Stimulated activated effector memory CD8-positive, alpha-beta T cell treated with anti-CD3 and anti-CD28 coated beads, Interleukin-12 subunit alpha, Interleukin-12 subunit beta, amount 100 ng/mL, for 72 hours (primary cell): Measurements from ENCODE around the gene ADAMTSL4.
A peak's percentile ranks its signal among the peaks of the same experiment; 100 is the strongest.
"Not testable (repeated sequence)": the region's sequence is repeated elsewhere in the genome, so short reads cannot be mapped to it uniquely, and the experiment has no call there.

ENCODE experiments used
- ATAC-seq: fragments of 150-1000 bp; cut with Tn5 transposase; 2 replicates; pipeline ENCODE4 v1.10.0; 2021
- DNase-seq, 2 donors: peaks; one replicate each; pipeline ENCODE4 v3.0.0; 2021 to 2022; ENCODE audit warnings: low spot score in 2 of 2
- H3K27ac Mint-ChIP-seq: one replicate; pipeline ENCODE4 v1.8.0; 2022; ENCODE audit warnings: mild to moderate bottlenecking, mixed read lengths
- H3K36me3 Mint-ChIP-seq: one replicate; pipeline ENCODE4 v1.8.0; 2022; ENCODE audit warnings: mild to moderate bottlenecking, mixed read lengths
- H3K4me1 Mint-ChIP-seq: one replicate; pipeline ENCODE4 v1.8.0; 2022; ENCODE audit warnings: mixed read lengths
- H3K4me3 Mint-ChIP-seq: one replicate; pipeline ENCODE4 v1.8.0; 2022; ENCODE audit warnings: mild to moderate bottlenecking, mixed read lengths
- H3K9me3 Mint-ChIP-seq: one replicate; pipeline ENCODE4 v1.8.0; 2022; ENCODE audit warnings: mixed read lengths

The ADAMTSL4 gene

DNA sequence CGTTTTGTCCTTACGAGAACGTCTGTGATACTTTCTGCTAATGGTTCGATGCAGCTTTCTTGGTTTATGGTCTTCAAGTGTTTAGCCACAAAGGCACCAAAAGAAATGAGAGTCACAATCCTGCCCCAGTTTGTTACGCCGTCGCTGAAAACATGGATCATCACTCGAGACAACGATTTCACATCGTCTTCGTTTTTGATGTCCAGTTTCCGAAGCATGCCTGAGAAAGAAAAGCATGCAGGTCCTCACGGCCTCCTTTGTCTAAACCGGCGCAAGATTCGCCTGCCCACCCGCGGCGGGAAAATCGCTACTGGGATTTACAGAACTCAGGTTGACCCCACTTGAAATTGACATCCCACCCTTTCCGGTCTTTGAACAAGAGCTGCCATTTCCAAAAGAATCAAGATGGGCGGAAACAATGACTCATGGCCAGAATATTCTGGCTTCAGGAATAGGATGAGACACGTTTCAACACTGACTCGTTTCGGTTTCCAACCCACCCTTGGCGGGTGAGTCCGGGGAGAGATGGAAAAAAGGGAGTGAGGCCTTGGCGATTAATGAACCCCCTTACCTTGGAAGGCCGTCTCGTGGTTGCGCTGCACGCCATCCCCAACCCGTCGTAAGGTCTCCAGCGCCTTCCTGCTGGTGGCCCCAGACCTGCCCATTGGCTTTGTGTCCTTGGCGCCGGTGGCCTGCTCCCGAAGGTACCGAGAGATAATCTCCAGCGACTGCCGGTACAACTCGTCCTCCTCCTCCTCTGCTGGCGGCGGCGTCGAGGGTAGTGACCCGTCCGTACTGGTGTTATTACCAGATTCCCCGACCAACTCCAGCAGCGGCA is 29.3 kb downstream of the ADAMTSL4 start:
- DNase-seq (peak; percentile 45 to 83), ATAC-seq (peak; percentile 1)
- Mint-ChIP-seq H3K36me3 (peaks cover 75% of the 10 kb centered on the region), H3K27ac (peak overlapping the region; percentile 98), H3K4me1 (peaks cover 30% of the 10 kb centered on the region), H3K4me3 (peak overlapping the region; percentile 88), H3K9me3 (no peaks in the 10 kb centered on the region)

DNA sequence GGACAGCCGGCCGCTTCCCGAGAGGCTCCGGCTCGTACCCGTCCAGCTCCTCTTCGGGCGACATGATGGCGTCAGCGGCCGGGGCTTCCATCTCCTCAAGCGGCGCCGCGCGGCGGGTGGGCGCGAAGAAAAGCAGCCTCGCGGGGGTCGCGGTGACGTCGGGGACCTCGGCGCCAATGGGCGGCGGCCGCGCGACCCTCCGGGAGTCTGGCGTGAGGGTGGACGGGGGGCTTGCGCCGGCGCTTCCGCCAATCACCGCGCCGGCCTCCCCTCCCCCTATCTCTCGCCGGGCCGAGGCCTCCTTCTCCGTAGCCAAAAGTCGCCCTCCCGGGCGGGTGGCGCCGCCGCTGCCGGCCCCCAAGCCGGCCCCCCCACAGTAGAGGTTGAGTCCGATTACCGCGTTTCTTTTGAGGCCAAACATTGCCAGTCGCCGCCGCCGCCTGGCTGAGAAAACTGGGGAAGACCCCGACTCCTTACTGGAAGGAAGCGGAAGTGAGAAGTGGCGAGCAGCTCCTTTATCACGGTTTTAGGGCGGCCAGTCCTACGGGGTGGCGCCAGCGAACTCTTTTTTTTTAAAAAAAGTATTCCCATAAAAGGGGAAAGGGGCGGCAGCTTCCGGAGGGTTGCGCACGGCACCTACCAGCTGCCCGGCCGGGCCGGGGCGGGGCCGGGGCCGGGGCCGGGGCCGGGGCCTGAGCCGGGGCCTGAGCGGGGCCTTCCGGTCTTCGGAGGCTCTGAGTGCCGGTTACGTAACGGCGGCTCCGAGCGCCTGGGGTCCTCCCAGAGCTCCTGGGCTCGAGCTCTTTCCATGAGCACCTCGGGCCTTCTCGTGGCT is 30.1 kb downstream of the ADAMTSL4 start, which contains the start of gene MCL1:
Gene MCL1, minus strand, starts transcription at position 501 of the 835 bp plus-strand sequence. Its CDS starts 80 bp downstream, at position 421.
- Mint-ChIP-seq H3K4me1 (peaks cover 29% of the 10 kb centered on the region), H3K27ac (peak within 1 kb of the TSS; percentile 98), H3K9me3 (no peaks in the 10 kb centered on the region), H3K4me3 (peak within 1 kb of the TSS; percentile 88), H3K36me3 (peaks cover 67% of the 10 kb centered on the region)
- DNase-seq (peak; percentile 74 to 96), ATAC-seq (peak; percentile 90)

DNA sequence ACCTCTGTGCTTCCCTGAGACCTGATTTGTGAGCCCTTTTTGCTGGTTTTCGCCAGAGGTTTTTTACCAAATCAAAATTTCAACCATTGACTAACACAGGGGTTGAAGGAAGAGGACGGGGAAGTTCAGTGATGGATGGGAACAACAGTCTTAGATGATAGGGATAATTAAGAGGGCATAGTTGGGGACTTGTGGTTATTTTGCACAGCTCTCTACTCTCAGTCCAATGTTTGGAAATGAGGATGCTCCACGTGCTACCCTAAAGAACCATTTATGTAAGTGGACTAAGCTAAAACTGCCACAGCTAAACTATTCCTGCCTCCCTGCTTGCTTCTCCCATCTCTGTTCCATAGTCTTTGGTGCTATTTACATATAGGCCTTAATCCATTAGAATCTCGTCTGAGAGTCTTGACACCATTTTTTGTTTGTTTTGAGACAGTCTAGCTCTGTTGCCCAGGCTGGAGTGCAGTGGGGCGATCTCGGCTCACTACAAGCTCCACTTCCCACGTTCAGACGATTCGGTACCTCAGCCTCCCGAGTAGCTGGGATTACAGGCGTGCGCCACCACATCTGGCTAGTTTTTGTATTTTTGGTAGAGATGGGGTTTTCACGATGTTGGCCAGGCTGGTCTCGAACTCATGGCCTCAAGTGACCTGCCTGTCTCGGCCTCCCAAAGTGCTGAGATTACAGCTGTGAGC is 30.9 kb downstream of the ADAMTSL4 start:
- H3K27ac Mint-ChIP-seq = peak overlapping the region; percentile 98
- peak in 1 of 2 donors; percentile 54 for DNase-seq
- H3K36me3 Mint-ChIP-seq = peaks cover 59% of the 10 kb centered on the region
- ATAC-seq = no peak
- H3K4me3 Mint-ChIP-seq = peak overlapping the region; percentile 88
- H3K9me3 Mint-ChIP-seq = no peaks in the 10 kb centered on the region
- H3K4me1 Mint-ChIP-seq = peaks cover 22% of the 10 kb centered on the region

DNA sequence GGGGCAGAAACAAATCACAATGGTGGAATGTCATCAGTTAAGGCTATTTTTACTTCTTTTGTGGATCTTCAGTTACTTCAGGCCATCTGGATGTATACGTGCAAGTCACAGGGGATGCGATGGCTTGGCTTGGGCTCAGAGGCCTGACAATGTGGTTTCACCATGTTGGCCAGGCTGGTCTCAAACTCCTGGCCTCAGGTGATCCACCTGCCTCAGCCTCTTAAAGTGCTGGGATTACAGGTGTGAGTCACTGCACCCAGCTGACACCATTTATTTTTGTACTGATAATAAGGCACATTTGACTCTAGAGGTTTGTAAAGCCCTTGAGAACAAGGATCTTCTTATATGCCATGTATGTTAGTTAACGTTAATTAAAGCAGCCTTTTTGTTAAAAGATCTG is 31.8 kb downstream of the ADAMTSL4 start:
- Mint-ChIP-seq H3K4me1 (peaks cover 13% of the 10 kb centered on the region), H3K36me3 (peaks cover 50% of the 10 kb centered on the region), H3K4me3 (peak overlapping the region; percentile 88), H3K27ac (peak overlapping the region; percentile 98)
- DNase-seq, ATAC-seq, H3K9me3 Mint-ChIP-seq: not testable (repeated sequence)

DNA sequence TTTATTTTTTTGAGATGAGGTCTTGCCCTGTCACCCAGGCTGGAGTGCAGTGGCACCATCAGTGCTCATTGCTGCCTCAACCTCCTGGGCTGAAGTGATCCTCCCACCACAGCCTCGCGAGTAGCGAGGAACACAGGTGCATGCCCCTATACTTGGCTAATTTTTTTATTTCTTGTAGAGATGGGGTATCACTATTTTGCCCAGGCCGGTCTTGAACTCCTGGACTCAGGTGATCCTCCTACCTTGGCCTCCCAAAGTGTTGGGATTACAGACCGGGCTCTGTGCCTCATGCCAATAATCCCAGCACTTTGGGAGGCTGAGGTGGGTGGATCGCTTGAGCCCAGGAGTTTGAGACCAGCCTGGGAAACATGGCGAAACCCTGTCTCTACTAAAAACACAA is 32.2 kb downstream of the ADAMTSL4 start:
- DNase-seq, H3K27ac Mint-ChIP-seq, H3K9me3 Mint-ChIP-seq, ATAC-seq, H3K4me3 Mint-ChIP-seq: not testable (repeated sequence)
- H3K4me1 Mint-ChIP-seq = peaks cover 10% of the 10 kb centered on the region
- peaks cover 46% of the 10 kb centered on the region for H3K36me3 Mint-ChIP-seq

DNA sequence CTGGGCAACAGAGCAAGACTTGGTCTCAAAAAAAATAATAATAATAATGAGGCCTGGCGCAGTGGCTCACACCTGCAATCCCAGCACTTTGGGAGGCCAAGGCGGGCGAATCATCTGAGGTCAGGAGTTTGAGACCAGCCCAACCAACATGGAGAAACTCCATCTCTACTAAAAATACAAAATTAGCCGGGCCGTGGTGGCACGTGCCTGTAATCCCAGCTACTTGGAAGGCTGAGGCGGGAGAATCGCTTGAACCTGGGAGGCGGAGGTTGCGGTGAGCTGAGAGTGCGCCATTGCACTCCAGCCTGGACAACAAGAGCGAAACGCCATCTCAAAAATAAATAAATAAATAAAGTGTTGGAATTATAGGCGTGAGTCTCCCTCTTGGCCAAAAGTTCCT is 32.8 kb downstream of the ADAMTSL4 start:
- ATAC-seq, DNase-seq, H3K27ac Mint-ChIP-seq, H3K4me3 Mint-ChIP-seq, H3K9me3 Mint-ChIP-seq: not testable (repeated sequence)
- Mint-ChIP-seq H3K4me1 (peaks cover 10% of the 10 kb centered on the region), H3K36me3 (peaks cover 40% of the 10 kb centered on the region)

DNA sequence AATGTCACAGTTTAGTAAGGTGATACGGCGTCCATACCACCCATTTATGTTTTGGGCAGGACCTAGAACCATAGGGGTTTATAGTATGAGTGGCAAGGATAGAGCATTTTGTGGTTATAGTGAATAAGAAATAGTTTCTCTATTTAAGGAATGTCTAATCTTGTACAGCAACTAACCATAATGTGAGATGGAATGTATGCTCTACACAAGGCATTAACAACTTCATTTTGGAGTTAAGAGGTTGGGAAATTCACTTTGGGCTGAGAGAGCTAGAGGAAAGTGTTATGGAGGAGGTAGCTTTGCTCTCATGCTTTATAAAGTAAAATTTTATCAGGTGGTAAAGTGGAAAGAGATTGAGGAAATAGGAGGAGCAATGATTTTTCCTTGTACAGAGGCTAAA is 33.2 kb downstream of the ADAMTSL4 start:
- Mint-ChIP-seq H3K4me1 (peaks cover 10% of the 10 kb centered on the region), H3K36me3 (peaks cover 36% of the 10 kb centered on the region), H3K4me3 (no peak overlapping the region), H3K27ac (no peak overlapping the region), H3K9me3 (no peaks in the 10 kb centered on the region)
- ATAC-seq (no peak), DNase-seq (no peak)

DNA sequence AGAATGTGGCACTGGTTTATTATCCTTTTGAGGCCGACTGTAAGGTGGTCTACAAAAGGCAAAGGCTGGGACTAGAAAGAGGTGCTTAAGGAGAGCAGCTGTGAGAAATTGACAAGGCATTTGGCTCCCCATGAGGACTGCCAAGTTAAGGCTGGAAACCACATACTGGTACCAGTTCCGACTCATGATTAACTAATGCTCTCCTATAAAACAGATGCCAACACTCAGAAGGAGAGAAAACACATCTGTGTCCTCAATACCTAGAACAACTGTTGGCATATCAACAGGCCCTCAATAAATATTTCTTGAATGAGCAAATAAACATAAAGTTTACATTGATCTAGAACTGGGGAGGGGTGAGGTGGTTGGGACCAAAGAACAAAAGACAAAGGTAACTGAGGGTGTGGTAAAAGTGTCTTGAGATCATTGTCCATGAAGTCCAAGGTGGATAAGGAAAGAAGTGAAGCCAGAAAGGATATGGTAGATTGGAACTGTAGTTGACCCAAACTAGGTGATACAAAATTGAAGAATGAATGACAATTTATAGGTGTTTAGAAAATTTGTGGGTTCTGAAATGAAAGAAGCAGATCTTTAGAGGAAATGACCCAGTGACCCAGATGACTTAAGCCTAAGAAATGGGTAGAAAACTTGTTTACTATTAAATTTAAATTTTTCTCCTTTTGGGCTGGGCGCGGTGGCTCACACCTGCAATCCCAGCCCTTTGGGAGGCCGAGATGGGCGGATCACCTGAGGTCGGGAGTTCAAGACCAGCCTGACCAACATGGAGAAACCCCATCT is 47.1 kb downstream of the ADAMTSL4 start:
- H3K27ac Mint-ChIP-seq = peak overlapping the region; percentile 60
- ATAC-seq = peak; percentile 53

DNA sequence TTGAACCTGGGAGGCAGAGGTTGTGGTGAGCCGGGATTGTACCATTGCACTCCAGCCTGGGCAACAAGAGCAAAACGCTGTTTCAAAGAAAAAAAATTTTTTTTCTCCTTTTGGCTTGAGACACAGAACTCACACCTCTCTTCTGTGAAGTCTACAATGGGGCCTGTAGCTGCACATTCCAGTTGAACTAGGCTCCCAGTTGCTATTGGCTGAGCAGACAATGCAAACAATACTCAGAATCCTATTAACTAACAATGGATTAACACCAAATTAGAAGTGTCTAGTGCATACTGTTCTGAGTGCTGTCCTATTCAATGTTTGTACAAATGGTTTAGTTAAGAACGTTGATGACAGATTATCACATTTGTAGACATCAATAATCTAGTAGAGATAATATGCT is 47.8 kb downstream of the ADAMTSL4 start:
- ATAC-seq (no peak), DNase-seq (no peak)
- H3K27ac Mint-ChIP-seq = peak overlapping the region; percentile 60
- H3K9me3 Mint-ChIP-seq = no peaks in the 10 kb centered on the region
- H3K4me3 Mint-ChIP-seq = peak overlapping the region; percentile 2
- H3K36me3 Mint-ChIP-seq = peaks cover 34% of the 10 kb centered on the region
- peaks cover 32% of the 10 kb centered on the region for H3K4me1 Mint-ChIP-seq

More for the DNA sequence above, 47.1 kb downstream of the ADAMTSL4 start:
- peak overlapping the region; percentile 2 for H3K4me3 Mint-ChIP-seq
- no peak for DNase-seq
- H3K9me3 Mint-ChIP-seq = no peaks in the 10 kb centered on the region
- peaks cover 31% of the 10 kb centered on the region for H3K36me3 Mint-ChIP-seq
- peaks cover 32% of the 10 kb centered on the region for H3K4me1 Mint-ChIP-seq

DNA sequence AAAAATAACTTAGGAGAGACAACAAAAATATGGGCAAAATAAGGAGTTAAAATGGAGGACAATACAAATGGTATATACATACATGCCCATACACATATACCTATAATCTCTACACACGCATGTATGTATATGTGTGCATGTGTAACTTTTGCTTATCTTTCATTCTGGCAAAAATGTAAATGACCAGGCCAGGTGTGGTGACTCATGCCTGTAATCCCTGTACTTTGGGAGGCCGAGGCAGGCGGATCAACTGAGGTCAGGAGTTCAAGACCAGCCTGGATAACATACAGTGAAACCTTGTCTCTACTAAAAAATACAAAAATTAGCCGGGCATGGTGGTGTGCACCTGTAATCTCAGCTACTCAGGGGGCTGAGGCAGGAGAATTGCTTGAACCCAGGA is 49.1 kb downstream of the ADAMTSL4 start:
- ATAC-seq, H3K4me3 Mint-ChIP-seq, DNase-seq, H3K9me3 Mint-ChIP-seq, H3K27ac Mint-ChIP-seq: not testable (repeated sequence)
- H3K36me3 Mint-ChIP-seq = peaks cover 34% of the 10 kb centered on the region
- peaks cover 32% of the 10 kb centered on the region for H3K4me1 Mint-ChIP-seq

DNA sequence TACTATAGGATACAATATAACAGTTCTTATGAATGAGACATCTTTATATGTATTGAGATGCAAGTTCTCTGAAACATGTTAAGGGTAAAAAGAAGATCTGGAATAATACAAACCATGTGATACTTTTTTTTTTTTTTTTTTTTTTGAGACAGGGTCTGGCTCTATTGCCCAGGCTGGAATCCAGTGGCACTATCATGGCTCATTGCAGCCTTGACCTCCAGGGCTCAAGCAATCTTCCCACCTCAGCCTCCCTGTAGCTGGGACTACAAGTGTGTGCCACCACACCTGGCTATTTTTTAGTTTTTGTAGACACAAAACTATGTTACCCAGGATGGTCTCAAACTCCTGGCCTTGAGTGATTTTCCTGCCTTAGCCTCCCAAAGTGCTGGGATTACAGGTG is 52.3 kb downstream of the ADAMTSL4 start:
- no peak overlapping the region for H3K4me3 Mint-ChIP-seq
- peaks cover 39% of the 10 kb centered on the region for H3K36me3 Mint-ChIP-seq
- no peaks in the 10 kb centered on the region for H3K9me3 Mint-ChIP-seq
- ATAC-seq (no peak), DNase-seq (no peak)
- no peak overlapping the region for H3K27ac Mint-ChIP-seq
- peaks cover 32% of the 10 kb centered on the region for H3K4me1 Mint-ChIP-seq

DNA sequence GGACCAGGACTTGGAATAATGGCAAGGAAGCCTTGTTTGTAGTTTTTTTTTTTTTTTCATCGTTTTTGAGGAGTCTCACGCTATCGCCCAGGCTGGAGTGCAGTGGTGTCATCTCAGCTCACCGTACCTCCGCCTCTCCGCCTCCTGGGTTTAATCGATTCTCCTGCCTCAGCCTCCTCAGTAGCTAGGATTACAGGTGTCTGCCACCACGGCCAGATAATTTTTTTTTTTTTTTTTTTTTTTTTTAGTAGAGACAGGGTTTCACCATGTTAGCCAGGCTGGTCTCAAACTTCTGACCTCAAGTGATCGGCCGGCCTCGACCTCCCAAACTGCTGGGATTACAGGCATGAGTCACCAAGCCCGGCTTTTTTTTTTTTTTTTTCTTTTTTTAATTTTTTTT is 53.2 kb downstream of the ADAMTSL4 start:
- not testable (repeated sequence) for H3K27ac Mint-ChIP-seq, H3K9me3 Mint-ChIP-seq, H3K4me3 Mint-ChIP-seq, DNase-seq, ATAC-seq
- H3K36me3 Mint-ChIP-seq = peaks cover 40% of the 10 kb centered on the region
- peaks cover 26% of the 10 kb centered on the region for H3K4me1 Mint-ChIP-seq

DNA sequence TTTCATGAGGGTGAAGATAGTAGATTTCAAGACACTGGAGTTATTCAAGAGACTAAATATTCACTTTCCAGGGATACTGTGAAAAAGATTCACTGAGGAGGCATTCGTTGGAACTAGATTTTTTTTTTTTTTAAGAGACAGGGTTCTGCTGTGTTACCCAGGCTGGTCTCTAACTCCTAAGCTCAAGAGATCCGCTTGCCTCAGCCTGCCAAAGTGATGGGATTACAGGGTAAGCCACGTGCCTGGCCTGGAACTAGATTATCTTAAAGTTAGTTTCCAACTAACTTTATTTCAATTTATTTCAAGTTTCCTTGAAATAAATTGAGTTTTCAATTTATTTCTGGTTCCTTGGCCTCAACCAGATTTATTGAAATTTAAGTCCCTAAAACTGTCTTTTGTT is 54.5 kb downstream of the ADAMTSL4 start:
- H3K4me3 Mint-ChIP-seq = no peak overlapping the region
- peak overlapping the region; percentile 93 for H3K27ac Mint-ChIP-seq
- peaks cover 40% of the 10 kb centered on the region for H3K36me3 Mint-ChIP-seq
- H3K4me1 Mint-ChIP-seq = peaks cover 25% of the 10 kb centered on the region
- no peak for ATAC-seq
- no peaks in the 10 kb centered on the region for H3K9me3 Mint-ChIP-seq
- DNase-seq = no peak

DNA sequence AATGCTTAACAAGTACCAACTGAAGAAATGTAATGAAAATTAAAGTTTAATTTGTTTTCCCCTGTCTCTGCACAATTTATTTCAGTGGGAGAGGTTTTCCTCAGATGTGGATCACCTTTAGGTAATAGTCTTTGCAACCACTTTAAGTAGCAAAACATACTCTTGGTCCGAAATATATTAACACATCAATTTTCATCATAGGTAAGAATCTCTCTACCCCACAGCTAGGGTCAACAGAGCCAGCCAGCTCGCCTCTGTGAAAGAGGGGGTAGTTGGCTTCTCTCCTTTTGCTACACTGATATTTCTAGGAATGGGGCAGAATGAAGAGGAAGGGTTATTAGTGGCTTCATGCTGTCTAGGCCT is 55.0 kb downstream of the ADAMTSL4 start:
- no peak for ATAC-seq
- H3K9me3 Mint-ChIP-seq = no peaks in the 10 kb centered on the region
- peaks cover 45% of the 10 kb centered on the region for H3K36me3 Mint-ChIP-seq
- H3K4me3 Mint-ChIP-seq = peak overlapping the region; percentile 38
- H3K4me1 Mint-ChIP-seq = peaks cover 25% of the 10 kb centered on the region
- no peak for DNase-seq
- H3K27ac Mint-ChIP-seq = peak overlapping the region; percentile 93
